NK-92 (cell line): Measurements from ENCODE around the gene TAS2R14.

Experiments used
- DNase-seq: peaks from one replicate; lab custom pipeline; 2025; ENCODE audit not compliant: unreplicated experiment; lab: John Stamatoyannopoulos, UW

TAS2R14 gene, protein sequence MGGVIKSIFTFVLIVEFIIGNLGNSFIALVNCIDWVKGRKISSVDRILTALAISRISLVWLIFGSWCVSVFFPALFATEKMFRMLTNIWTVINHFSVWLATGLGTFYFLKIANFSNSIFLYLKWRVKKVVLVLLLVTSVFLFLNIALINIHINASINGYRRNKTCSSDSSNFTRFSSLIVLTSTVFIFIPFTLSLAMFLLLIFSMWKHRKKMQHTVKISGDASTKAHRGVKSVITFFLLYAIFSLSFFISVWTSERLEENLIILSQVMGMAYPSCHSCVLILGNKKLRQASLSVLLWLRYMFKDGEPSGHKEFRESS

DNA sequence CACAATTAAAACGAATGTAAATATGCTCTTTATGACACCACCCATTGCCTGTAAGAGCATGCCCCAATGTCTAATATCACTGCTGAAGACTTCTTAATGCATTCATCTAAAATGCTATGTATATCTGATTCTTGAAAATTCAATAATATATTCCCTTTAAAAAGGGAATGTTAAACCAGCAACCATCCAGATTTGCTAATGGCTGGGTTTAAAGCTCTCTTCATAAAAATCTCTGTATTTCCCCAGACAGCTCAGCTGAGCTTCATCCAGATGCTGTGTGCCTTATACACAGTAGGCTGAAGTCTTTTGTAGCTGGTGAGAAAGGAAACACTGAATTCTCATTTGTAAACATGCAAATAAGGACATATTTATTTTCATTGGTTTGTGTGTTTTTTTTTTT is at the start of gene TAS2R14:
Gene TAS2R14 (minus strand): TSS at position 101 of the 400 bp plus-strand sequence. CDS start 56 bp downstream, at position 45.
- DNase-seq, result no peak

DNA sequence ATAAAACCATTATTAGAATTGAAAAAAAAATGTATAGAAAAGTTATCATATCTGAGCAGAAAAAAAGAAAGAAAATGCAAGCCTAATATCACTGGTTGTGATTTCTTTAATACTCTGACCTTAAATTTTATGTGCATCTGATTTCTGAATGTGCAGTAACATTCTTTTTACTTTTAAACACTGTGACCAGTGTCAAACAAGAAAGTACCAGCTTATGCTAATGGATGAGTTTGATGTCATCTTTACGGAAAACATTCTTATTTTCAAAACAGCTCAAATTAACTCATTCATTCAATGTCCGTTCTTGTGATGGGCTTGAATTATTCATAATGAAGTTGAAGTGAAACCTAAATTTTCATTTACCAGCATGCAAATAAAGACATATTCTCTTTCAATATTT is 47.7 kb upstream of the TAS2R14 start, which contains the start of gene TAS2R50:
Gene TAS2R50 (minus strand): TSS at position 101 of the 400 bp plus-strand sequence. CDS start 52 bp downstream, at position 49.
- DNase-seq, result no peak

DNA sequence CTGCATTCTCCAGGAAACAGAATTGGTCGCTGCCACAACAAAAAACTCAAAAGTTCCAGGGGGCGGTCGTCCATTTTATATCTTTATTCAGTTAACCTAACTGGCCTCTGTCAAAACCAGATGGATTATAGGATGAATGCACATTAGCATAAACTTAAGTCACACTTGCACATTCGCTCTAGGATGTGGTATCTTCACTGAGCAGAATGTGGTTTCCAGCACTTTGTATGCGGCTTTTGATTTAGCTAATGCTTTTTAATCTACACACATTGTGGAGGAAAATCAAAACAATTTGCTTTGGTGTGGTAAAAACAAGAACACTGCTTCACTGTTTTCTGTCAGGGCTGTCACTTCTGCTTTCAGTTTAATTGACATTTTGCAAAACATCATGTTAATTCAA is 43.2 kb upstream of the TAS2R14 start:
- no peak for DNase-seq

DNA sequence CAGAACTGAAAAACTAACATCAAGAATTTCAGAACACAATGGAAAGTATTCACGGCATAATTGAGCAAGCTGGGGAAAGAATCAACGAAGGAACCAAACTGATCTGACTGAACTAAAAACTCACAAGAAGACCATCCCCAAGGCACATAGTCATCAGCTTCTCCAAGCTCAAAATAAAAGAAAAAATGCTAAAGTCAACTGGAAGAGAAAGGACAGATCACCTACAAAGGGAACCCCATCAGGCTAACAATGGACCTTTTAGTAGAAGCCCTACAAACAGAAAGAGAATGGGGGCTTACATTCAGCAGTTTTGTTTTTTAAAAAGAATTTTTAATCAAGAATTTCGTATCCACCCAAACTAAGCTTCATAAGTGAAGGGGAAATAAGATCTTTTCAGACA is 35.9 kb upstream of the TAS2R14 start:
- no peak for DNase-seq

DNA sequence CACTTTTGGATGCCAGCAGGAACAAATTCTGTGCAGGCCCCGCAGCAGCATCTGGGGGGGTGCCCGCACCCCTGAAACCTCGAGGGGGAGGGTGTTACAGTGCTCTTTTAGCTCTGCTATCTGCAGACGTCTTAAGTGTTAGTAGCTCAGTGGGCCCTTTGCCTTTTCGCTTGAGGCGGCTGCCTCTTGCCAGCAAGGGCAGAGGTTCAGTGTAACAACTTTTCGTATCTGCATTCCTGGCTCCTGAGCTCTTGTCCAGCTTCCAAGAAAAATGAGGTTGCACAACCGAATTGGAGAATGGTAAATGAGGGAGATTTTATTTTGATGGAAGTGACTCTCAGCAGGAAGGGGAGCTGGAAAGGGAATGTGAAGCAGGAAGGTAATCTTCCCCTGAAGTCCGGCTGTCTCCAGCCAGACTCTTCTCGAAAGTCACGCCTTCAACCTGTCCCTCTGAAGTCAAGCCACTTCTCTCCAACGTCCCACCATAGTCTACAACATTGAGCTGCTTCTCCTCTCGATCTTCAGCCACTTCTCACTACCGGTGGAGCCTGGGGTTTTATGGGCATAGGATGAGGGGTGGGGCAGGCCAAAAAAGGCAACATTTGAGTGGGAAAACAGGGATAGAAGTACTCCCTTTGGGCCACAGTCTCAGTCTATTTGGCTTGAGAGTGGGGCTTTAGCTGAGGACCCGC is 29.8 kb upstream of the TAS2R14 start:
- no peak for DNase-seq

DNA sequence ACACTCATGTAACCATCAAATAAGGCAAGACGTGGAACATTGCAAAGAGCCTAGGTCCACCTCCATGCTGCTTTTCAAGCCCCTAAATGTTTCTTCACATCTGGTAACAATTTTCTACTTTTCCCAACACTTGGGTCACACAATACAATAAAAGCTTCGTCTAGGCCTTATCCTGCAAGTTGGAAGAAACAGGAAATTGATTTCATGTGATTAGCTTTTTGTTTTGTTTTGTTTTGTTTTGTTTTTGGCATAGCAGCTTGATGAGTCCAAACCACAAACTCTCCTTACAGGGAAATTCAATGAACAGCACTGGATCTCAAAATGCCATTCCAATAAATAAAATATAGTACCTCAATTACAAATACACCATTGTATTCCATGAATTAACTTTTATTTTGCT is 28.3 kb upstream of the TAS2R14 start:
- no peak for DNase-seq

DNA sequence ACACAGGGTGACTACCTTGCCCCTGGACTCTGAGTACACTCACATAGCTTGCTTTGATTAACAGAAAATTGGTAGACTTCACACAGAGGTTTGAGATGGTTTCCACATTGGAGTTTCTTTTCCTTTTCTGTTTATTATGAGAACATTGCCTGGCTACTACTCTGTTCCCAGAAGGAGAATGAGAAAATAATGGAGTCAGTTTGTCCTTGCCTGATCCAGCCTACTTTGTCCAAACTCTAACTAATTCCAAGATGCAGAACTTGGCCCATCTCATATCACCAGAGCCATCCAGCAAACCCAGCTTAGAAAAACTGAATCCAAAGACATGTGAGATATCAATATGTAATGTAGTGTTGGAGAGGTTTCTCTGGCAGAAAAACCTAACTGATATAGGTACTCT is 27.3 kb upstream of the TAS2R14 start:
- no peak for DNase-seq

DNA sequence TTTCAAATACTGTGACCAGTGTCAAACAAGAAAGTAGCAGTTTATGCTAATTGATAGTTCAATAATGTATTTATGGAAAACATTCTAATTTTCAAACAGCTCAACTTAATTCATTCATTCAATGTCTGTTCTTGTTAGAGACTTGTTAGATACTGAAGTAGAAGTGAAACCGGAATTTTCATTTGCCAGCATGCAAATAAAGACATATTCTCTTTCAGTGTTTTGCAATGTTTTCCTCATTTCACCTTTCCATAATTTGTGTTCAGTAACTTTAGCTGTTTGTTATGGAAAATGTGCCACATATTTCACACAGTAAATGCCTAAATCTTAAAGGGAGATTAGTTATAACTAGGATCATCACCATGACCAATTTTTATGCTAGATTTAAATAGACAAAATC is 26.4 kb upstream of the TAS2R14 start:
- DNase-seq, result no peak

DNA sequence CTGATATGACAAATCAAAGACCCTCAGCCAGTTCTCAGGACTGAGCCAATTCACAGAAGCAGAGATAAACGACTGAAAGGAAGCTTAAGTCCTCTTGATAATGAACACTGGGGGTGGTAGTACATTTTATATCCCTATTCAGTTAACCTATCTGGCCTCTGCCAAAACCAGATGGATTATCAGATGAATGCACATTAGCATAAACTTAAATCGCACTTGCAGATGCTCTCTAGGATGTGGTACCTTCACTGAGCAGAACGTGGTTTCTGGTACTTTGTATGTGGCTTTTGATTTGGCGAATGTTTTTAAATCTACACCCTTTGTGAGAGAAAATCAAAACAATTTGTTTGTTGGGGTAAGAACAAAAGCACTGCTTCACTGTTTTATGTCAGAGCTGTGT is 21.1 kb upstream of the TAS2R14 start:
- no peak for DNase-seq

DNA sequence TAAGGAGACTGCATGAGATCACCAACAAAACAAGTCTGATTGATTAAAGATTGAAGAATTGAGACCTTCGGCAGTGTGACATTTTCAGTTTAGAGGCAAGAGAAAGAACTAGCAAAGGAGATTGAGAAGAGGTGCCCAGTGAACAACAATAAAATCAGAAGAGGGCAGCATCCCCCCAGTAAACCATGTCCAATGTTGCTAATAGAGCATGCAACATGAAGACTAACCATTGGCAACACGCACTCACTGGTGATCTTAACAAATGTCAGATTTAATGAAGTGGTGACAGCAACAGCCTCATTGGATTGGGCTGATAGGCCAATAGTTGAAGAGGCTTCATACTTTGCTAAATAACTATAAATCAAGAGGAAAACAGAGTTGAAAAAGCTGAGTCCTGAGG is 20.7 kb upstream of the TAS2R14 start:
- no peak for DNase-seq

DNA sequence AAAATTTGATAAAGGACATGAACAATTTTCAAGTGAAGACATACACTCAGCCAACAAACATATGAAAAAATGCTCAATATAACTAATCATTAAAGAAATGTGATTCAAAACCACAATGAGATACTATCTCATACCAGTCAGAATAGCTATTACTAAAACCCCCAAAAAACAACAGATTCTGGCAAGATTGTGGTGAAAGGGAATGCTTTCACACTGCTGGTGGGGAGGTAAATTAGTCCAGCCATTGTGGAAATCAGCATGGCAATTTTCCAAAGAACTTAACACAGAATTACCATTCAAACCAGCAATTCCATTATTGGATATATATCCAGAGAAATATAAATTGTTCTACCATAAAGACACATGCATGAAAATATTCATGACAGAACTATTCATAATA is 18.7 kb upstream of the TAS2R14 start:
- no peak for DNase-seq

DNA sequence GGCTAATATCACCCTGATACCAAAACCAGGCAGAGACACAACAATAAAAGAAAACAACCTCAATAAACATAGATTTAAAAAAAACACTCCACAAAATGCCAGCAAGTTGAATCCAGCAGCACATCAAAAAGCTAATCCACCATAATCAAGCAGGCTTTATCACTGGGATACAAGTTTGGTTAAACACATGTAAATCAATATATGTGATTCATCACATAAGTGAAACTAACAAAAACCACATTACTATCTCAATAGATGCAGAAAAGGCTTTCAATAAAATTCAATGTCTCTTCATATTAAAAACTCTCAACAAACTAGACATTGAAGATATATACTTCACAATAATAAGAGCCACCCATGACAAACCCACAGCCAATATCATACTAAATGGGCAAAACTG is 17.0 kb upstream of the TAS2R14 start:
- no peak for DNase-seq

DNA sequence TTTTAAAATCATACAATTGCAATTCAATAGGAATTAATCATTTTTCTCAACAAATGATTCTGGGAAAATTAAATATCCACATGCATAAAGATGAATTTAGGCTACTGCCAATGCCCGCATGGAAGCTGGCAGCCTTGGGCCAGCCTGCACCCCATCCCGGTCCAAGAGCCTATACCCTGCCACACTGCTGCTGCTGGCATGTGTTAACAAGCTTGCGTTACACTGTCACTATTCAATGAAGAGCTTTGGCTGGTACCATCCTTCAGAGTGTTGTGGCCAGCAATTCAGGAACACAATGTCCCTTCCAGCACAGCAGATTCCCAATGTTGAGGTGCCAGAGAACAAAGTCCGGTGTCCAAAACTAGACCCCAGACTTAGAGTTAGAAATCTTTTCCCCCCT is 13.6 kb upstream of the TAS2R14 start:
- DNase-seq, result no peak

DNA sequence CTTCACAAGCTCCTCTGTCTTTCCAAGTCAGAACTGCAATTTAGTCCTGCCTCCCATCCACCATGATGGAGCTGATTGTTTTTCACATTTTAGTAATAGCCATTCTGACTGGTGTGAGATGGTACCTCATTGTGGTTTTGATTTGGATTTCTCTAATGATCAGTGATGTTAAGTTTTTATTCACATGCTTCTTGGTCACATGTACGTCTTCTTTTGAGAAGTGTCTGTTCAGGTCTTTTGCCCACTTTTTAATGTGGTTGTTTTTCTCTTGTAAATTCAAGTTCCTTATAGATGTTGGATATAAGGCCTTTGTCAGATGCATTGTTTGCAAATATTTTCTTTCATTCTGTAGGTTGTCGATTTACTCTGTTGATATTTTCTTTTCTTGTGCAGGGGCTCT is 4.1 kb upstream of the TAS2R14 start:
- no peak for DNase-seq

DNA sequence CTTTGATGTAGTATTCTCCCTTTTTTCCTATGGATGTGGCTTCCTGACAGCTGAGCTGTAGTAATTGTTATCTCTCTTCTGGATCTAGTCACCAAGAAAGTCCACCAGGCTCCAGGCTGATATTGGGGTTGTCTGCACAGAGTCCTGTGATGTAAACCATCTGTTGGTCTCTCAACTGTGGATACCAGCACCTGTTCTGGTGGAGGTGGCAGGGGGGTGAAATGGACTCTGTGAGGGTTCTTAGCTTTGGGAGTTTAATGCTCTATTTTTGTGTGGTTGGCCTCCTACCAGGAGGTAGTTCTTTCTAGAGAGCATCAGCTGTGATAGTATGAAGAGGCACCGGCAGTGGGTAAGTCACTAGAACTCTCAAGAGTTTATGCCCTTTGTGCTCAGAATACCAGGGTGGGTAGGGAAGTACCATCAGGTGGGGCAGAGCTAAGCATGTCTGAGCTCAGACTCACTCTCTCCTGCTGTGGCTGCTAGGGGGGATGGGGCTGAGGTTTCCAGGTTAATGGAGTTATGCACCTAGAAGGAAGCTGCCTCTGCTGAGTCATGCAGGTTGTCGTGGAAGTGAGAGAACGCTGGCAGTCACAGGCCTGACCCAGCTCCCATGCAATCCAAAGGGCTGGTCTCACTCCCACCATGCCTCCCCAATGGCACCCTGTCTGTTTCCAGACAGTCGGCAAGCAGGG is 3.0 kb upstream of the TAS2R14 start:
- no peak for DNase-seq

DNA sequence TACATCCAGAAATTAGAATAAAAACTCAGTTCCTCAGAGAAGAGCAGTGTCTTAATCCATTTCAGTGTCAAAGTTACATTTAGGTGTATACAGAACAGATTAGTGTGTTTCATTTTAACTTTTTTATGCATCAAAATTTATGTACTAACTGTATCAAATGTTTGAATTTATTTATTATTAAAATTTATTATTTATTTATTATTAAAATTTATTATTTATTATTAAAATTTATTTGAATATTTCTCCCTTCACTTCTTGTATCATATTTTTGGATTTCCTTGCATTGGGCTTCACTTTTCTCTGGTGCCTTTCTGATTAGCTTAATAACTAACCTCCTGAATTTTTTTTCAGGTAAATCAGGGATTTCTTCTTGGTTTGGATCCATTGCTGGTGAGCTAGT is 2.3 kb upstream of the TAS2R14 start:
- no peak for DNase-seq

DNA sequence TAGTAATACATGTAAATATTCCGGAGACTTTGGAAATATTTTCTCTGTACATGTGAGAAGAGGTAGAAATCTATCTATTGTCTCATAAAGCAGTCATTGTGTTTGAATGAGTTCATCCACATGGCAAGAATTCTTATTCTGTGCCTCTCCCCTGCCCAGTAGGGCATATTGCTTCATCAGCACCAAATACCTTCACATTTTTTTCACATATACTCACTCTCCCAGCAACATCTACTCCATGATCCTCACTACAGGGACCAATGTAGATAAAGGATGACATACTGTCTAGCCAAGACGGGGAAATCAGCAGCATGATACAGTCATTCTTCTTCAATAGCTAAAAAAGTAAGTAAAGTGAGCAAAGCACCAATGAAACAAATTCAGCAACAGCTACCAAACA is 1.3 kb upstream of the TAS2R14 start:
- no peak for DNase-seq

DNA sequence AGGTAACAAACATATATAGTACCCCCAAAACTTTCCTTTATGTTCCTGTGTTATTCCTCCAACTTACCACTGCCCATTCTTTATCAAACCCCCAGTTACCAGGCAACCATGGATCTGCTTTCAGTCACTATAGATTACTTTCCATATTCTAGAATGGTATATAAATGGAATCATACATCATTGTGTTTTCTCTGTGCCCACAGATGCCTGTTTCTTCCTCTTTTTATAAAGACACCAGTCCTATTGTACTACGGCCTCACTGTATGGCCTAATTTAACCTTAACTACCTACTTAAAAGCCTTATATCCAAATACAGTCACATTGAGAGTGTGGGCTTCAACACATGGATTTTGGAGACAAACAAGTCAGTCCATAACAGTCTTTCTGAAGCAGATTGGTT is 2.6 kb downstream of the TAS2R14 start:
- no peak for DNase-seq

DNA sequence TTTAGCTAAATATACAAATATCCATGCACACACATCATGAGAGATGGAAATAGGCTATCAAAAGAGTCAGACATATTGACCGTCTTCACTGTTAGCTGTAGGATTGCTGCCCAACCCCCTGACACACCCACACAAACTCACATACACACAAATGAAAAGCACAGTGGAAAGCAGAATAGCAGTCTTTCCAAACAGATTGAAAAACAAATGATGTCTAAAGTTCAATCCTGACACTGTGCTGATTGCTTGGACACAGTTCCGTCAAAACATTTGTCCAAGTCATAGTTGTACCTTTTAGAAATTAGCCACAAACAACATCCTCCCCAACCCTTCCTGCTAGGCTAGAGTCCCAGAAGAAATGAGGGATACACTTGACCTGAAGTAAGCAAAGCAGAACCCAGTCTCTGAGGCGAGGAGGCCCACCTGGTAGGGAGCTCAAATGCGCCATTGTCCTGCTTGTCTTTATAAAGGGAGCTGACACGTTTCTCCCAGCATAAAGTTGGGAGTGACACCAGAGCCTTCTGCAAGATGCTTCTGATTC is 10.2 kb downstream of the TAS2R14 start, which contains the start of gene PRH2:
Gene PRH2 (plus strand): TSS at position 491 of the 541 bp plus-strand sequence. CDS start 38 bp downstream, at position 529.
- no peak for DNase-seq

DNA sequence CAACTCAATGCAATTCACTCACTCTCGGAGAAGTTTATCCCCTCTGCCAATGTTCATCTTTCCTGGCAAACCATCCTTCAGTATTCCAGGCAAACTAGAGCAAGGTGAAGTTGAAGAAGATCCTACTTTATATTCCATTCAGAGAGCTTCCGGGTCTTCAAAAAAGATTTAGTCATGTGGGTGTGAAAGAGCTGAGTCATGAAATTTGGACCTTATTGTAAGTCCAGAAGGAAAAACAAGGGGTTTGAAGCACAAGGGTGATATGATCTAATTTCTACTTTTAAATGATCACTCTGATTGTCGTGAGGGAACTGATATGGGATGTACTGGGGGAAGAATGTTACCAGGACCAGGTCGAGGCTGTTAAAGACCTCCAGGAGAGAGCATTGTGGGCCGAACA is 12.8 kb downstream of the TAS2R14 start:
- no peak for DNase-seq

DNA sequence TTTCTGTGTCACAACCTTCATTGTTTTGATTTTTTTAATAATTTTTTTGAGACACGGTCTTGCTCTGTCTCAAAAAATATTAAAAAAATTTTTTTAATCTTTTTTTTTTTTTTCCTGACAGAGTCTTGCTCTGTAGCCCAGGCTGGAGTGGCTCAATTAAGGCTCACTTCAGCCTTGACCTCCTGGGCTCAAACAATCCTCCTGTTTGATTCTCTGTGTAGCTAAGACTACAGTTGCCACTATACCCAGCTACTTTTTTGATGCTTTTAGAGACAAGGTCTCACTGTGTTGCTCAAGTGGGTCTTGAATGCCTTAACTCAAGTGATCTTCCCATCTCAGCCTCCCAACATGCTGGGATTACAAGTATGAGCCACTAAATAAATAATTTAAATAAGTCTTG is 19.3 kb downstream of the TAS2R14 start:
- no peak for DNase-seq

DNA sequence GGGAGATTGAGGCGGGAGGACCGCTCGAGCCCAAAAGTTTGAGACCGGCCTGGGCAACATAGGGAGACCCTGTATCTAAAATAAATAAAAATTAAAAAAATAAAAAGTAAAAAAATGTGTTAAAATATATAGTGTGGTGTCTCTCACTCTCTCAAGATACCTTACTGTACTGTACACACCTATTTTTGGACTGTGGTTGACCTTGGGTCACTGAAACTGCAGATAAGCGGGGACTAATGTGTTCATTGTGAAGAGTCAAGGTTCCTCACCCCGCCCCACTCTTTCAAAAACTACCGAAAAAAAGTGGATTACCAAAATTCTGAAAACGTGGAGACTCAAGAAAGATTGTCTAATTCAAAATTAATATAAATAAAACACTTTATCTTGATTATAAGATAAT is 28.7 kb downstream of the TAS2R14 start:
- no peak for DNase-seq
